H1 (cell line): ENCODE measurements around the gene RAB38. TPM values are rescaled to one million over a fixed set of nuclear protein-coding genes. Genes with fewer than 3 reads are reported as not detected.

Experiments used
- CBX8 ChIP-seq: fragments of 300-800, 300-1000 bp; sonication (generic); IDR thresholded peaks from 2 replicates; pipeline ENCODE4 v1.7.1; 2016; ENCODE audit warnings: low read depth, low read length, borderline replicate concordance
- MAFK ChIP-seq: IDR thresholded peaks from 2 replicates; pipeline ENCODE4 v1.6.1; 2012; ENCODE audit warnings: low read depth, mild to moderate bottlenecking, improper control_type of control experiment, low read length
- SP4 ChIP-seq: IDR thresholded peaks from 2 replicates; pipeline ENCODE4 v1.6.1; 2012; ENCODE audit warnings: low read length, inconsistent platforms
- polyA plus RNA-seq, 7 experiments: library from polyadenylated mRNA; depleted of rRNA in 3 of 7; stranded (reverse) in 5 of 7; unstranded in 2 of 7; fragments of >200 nt in 5 of 7; fragments of 200-250 nt in 2 of 7; gene quantifications; 1 replicate in 5 of 7; 2 replicates in 1 of 7; 4 replicates in 1 of 7; pipeline versions ENCODE4 v1.2.1 to v1.2.3, GENCODE V29; 2011 to 2013; ENCODE audit warnings: missing spikeins in 2 of 7, mixed read lengths in 2 of 7
- total RNA-seq: library from RNA; stranded (reverse); fragmentation: NEBNext Ultra II Directional; extraction: Animal tissue kit (Norgen Biotek cat#: 25700); gene quantifications from 2 replicates; pipeline ENCODE4 v1.2.1, GENCODE V29; 2021

Gene RAB38
- total and polyA plus RNA-seq, 2 of the 8 experiments (the other 6 are each of a cell fraction or from before 2014, with no cell fraction given): 15.4 to 16.5 TPM

DNA sequence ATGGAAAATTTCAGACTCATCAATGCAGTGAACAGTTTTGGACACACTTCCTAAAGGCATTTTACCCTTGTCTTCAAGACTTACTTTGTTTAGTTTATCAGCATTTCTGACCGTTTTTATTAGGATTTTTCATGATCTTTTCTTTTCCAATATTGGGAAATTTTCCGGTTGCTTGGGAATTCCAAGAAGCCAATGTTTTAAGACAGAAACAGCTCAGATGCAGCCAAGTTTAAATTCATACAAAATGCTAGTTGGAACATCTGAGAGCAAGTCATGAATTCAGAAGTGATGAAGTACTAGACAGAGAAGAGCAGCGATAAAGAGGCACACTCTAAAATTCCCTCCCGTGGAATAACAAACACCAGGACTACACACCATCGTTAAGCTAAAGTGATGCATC lies 68.6 kb downstream of the RAB38 start (continued):
- no peak for TF ChIP-seq MAFK
- TF ChIP-seq SP4: no peak
- no peak for TF ChIP-seq CBX8
- TF ChIP-seq, all 59 proteins: peak for 0
